Measurements from ENCODE around the gene H2BW1.

- TF ChIP-seq EZH2 (IDR thresholded peaks at IDR 0.05; ENCODE audit: insufficient read depth, low read length) = no peak
- TF ChIP-seq, protein P1, sequence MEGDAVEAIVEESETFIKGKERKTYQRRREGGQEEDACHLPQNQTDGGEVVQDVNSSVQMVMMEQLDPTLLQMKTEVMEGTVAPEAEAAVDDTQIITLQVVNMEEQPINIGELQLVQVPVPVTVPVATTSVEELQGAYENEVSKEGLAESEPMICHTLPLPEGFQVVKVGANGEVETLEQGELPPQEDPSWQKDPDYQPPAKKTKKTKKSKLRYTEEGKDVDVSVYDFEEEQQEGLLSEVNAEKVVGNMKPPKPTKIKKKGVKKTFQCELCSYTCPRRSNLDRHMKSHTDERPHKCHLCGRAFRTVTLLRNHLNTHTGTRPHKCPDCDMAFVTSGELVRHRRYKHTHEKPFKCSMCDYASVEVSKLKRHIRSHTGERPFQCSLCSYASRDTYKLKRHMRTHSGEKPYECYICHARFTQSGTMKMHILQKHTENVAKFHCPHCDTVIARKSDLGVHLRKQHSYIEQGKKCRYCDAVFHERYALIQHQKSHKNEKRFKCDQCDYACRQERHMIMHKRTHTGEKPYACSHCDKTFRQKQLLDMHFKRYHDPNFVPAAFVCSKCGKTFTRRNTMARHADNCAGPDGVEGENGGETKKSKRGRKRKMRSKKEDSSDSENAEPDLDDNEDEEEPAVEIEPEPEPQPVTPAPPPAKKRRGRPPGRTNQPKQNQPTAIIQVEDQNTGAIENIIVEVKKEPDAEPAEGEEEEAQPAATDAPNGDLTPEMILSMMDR (IDR thresholded peaks at IDR 0.05; ENCODE audit: insufficient read depth, low read depth, low read length) = no peak
Observed at GRCh38 chrX:104039689-104040505, 26.4 kb upstream of the H2BW1 start, which contains the start of gene H2BW2.
